ENCODE results near the gene RBP7. TPM values are rescaled to one million over a fixed set of nuclear protein-coding genes. Genes with fewer than 3 reads are reported as not detected.

The RBP7 gene
- total RNA-seq, 1 donor from 2014 or later = 1.0 TPM

- Histone ChIP-seq H3K4me1 (ENCODE audit: insufficient read depth, low read length) (peaks cover 8% of the 10 kb centered on the region), H3K9ac (ENCODE audit: low read length) (no peak overlapping the region), H3K27ac (ENCODE audit: low read depth, low read length) (no peak overlapping the region), H3K79me2 (ENCODE audit: insufficient read depth, low read length) (peaks cover 82% of the 10 kb centered on the region), H3K4me2 (ENCODE audit: low read length) (peak overlapping the region; percentile 11), H4K20me1 (ENCODE audit: insufficient read depth, low read length) (peaks cover 80% of the 10 kb centered on the region), H3K27me3 (ENCODE audit: insufficient read depth, low read length) (no peaks in the 10 kb centered on the region), H3K9me3 (ENCODE audit: insufficient read depth, low read depth, low read length) (no peaks in the 10 kb centered on the region), H3K36me3 (ENCODE audit: insufficient read depth, low read length) (no peaks in the 10 kb centered on the region), H2AFZ (ENCODE audit: low read depth, low read length) (no peak overlapping the region), H3K4me3 (ENCODE audit: insufficient read depth, low read depth, low read length) (no peak overlapping the region)
- H3K4me3 Mint-ChIP-seq (ENCODE audit: unreplicated experiment) = no peak overlapping the region
- no peaks in the 10 kb centered on the region for H3K27me3 Mint-ChIP-seq (ENCODE audit: low read depth, unreplicated experiment)
- peaks cover 10% of the 10 kb centered on the region for H3K36me3 Mint-ChIP-seq (ENCODE audit: low read depth, unreplicated experiment)
- FAIRE-seq (no peak), DNase-seq (ENCODE audit: low read depth) (no peak)
- no peak overlapping the region for H3K27ac Mint-ChIP-seq (ENCODE audit: unreplicated experiment)
- H3K4me1 Mint-ChIP-seq (ENCODE audit: low read depth, unreplicated experiment) = peaks cover 26% of the 10 kb centered on the region
- no peak for TF ChIP-seq CTCF (IDR thresholded peaks at IDR 0.05; ENCODE audit: insufficient read depth, low read depth, low read length)
- TF ChIP-seq EZH2 (IDR thresholded peaks at IDR 0.05; ENCODE audit: insufficient read depth, low read length) = no peak
- no peaks in the 10 kb centered on the region for H3K9me3 Mint-ChIP-seq (ENCODE audit: unreplicated experiment)
Measured at GRCh38 chr1:10045480-10046355, 48.7 kb downstream of the RBP7 start.

GRCh38 chr1:10046356-10047085, 49.5 kb downstream of the RBP7 start:
- Histone ChIP-seq H3K79me2 (ENCODE audit: insufficient read depth, low read length) (peaks cover 87% of the 10 kb centered on the region), H3K27ac (ENCODE audit: low read depth, low read length) (no peak overlapping the region), H3K36me3 (ENCODE audit: insufficient read depth, low read length) (no peaks in the 10 kb centered on the region), H3K4me3 (ENCODE audit: insufficient read depth, low read depth, low read length) (no peak overlapping the region), H2AFZ (ENCODE audit: low read depth, low read length) (no peak overlapping the region), H3K9me3 (ENCODE audit: insufficient read depth, low read depth, low read length) (no peaks in the 10 kb centered on the region), H3K4me1 (ENCODE audit: insufficient read depth, low read length) (peaks cover 8% of the 10 kb centered on the region), H3K9ac (ENCODE audit: low read length) (no peak overlapping the region), H4K20me1 (ENCODE audit: insufficient read depth, low read length) (peaks cover 83% of the 10 kb centered on the region), H3K27me3 (ENCODE audit: insufficient read depth, low read length) (no peaks in the 10 kb centered on the region), H3K4me2 (ENCODE audit: low read length) (peak overlapping the region; percentile 11)
- peak overlapping the region; percentile 48 for H3K27ac Mint-ChIP-seq (ENCODE audit: unreplicated experiment)
- DNase-seq (ENCODE audit: low read depth) = peak; percentile 60
- H3K9me3 Mint-ChIP-seq (ENCODE audit: unreplicated experiment) = no peaks in the 10 kb centered on the region
- no peak overlapping the region for H3K4me3 Mint-ChIP-seq (ENCODE audit: unreplicated experiment)
- H3K36me3 Mint-ChIP-seq (ENCODE audit: low read depth, unreplicated experiment) = peaks cover 12% of the 10 kb centered on the region
- H3K27me3 Mint-ChIP-seq (ENCODE audit: low read depth, unreplicated experiment) = no peaks in the 10 kb centered on the region
- no peak for FAIRE-seq
- H3K4me1 Mint-ChIP-seq (ENCODE audit: low read depth, unreplicated experiment) = peaks cover 26% of the 10 kb centered on the region
- TF ChIP-seq CTCF (IDR thresholded peaks at IDR 0.05; ENCODE audit: insufficient read depth, low read depth, low read length) = no peak
- TF ChIP-seq EZH2 (IDR thresholded peaks at IDR 0.05; ENCODE audit: insufficient read depth, low read length) = no peak

Measured in astrocyte (in vitro differentiated cells and primary cell).